OCI-LY1 (cell line): ENCODE data around the gene LDLRAD3.

Source experiments
- EZH2 ChIP-seq: fragments of 200-600 bp; sonication (generic), shearing (Covaris generic); IDR thresholded peaks from 2 replicates; pipeline ENCODE4 v1.8.0; 2017; ENCODE audit warnings: borderline replicate concordance, mixed run types, mild to moderate bottlenecking, antibody characterized with exemption, low read length, moderate library complexity, mixed read lengths
- TF ChIP-seq, protein P1 (sequence below): fragments of 200-600 bp; sonication (generic), shearing (Covaris generic); IDR thresholded peaks from 2 replicates; pipeline ENCODE4 v1.5.1; 2017; ENCODE audit warnings: mild to moderate bottlenecking, antibody characterized with exemption, low read length, moderate library complexity, mixed read lengths

DNA sequence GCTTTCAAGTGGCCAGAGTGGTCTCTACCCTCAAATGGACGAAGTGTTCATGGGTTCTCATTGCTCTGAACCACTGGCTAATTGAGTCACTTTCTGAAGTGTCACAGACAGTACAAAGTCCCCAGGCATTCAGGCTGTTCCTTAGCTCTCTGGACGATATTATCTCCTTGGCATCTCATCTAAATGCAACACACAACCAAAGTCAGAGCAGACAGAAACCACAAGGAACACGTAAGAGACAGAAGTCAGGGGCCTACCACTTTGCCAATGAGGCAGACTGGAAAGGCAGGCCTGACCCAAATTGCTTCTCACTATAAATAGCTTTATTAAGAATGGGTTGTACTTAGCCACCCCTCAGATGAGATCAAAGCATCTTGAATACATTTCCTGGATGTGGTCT is 29.0 kb upstream of the LDLRAD3 start:
- TF ChIP-seq, protein P1, sequence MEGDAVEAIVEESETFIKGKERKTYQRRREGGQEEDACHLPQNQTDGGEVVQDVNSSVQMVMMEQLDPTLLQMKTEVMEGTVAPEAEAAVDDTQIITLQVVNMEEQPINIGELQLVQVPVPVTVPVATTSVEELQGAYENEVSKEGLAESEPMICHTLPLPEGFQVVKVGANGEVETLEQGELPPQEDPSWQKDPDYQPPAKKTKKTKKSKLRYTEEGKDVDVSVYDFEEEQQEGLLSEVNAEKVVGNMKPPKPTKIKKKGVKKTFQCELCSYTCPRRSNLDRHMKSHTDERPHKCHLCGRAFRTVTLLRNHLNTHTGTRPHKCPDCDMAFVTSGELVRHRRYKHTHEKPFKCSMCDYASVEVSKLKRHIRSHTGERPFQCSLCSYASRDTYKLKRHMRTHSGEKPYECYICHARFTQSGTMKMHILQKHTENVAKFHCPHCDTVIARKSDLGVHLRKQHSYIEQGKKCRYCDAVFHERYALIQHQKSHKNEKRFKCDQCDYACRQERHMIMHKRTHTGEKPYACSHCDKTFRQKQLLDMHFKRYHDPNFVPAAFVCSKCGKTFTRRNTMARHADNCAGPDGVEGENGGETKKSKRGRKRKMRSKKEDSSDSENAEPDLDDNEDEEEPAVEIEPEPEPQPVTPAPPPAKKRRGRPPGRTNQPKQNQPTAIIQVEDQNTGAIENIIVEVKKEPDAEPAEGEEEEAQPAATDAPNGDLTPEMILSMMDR = no peak
- no peak for TF ChIP-seq EZH2
